Gastrocnemius medialis (tissue), 4 donors: ENCODE results near the gene METTL17. TPM values are rescaled to one million over a fixed set of nuclear protein-coding genes. Genes with fewer than 3 reads are reported as not detected.

Experiments used
- ATAC-seq, 2 donors: fragments of 150-250 bp; one replicate each; pipeline ENCODE4 v1.9.1; 2016
- DNase-seq, 2 donors: peaks; one replicate each; pipeline ENCODE4 v3.0.0-alpha.2; 2019
- H3K27ac ChIP-seq, 4 donors: fragments of 200-600 bp; sonication (generic); 1 replicate in 1 of 4; 2 replicates in 3 of 4; pipeline ENCODE4 v1.5.1; 2016 to 2018; ENCODE audit warnings: mild to moderate bottlenecking in 2 of 4, moderate library complexity in 1 of 4
- H3K27me3 ChIP-seq, 3 donors: fragments of 200-600 bp; sonication (generic) in 2 of 3; 1 replicate in 1 of 3; 2 replicates in 2 of 3; pipeline versions ENCODE4 v1.5.1 to v1.6.0; 2016 to 2019; ENCODE audit warnings: mild to moderate bottlenecking in 1 of 3, moderate library complexity in 1 of 3
- H3K36me3 ChIP-seq, 2 donors: fragments of 200-600 bp; sonication (generic) in 1 of 2; one replicate each; pipeline ENCODE4 v1.5.1; 2017 to 2018
- H3K4me1 ChIP-seq, 2 donors: fragments of 200-600 bp; sonication (generic) in 1 of 2; one replicate each; pipeline ENCODE4 v1.5.1; 2016 to 2017; ENCODE audit warnings: mild to moderate bottlenecking in 2 of 2
- H3K4me3 ChIP-seq, 4 donors: fragments of 200-600 bp; sonication (generic) in 3 of 4; 1 replicate in 1 of 4; 2 replicates in 3 of 4; pipeline ENCODE4 v1.5.1; 2016 to 2019; ENCODE audit warnings: mild to moderate bottlenecking in 2 of 4
- H3K9me3 ChIP-seq, 3 donors: fragments of 200-600 bp; sonication (generic) in 2 of 3; 1 replicate in 1 of 3; 2 replicates in 2 of 3; pipeline ENCODE4 v1.5.1; 2016 to 2019
- CTCF ChIP-seq, 5 experiments: fragments of 450-650 bp in 3 of 5; fragments of 200-600 bp in 2 of 5; sonication (generic) in 2 of 5; IDR thresholded peaks in 4 of 5; conservative IDR thresholded peaks in 1 of 5; 1 replicate in 4 of 5; 2 replicates in 1 of 5; pipeline ENCODE4 v1.5.1; 2016 to 2019; ENCODE audit warnings: antibody characterized with exemption in 5 of 5, mild to moderate bottlenecking in 3 of 5, moderate library complexity in 3 of 5
- POLR2A ChIP-seq, 2 donors: fragments of 450-650 bp; IDR thresholded peaks; one replicate each; pipeline ENCODE4 v1.6.1; 2017; ENCODE audit warnings: antibody characterized with exemption in 2 of 2, mild to moderate bottlenecking in 2 of 2, moderate library complexity in 2 of 2
- in situ Hi-C, 4 donors: fragments of 200-750 bp; cut with MboI; loops; one replicate each; pipeline versions ENCODE4 v1.15.0 to v1.8.0; 2017; ENCODE audit warnings: low sequenced_read_pairs in 4 of 4
- intact Hi-C: fragments of 100-400 bp; cut with DNase I; formaldehyde crosslinking; loops from one replicate; pipeline ENCODE4 v1.15.1; 2023; ENCODE audit warnings: low total_unique reads
- total RNA-seq, 4 donors: library from RNA; depleted of rRNA; stranded (reverse); fragments of >200 nt; gene quantifications; one replicate each; pipeline versions ENCODE4 v1.1.0 to v1.2.3, GENCODE V29; 2016

The METTL17 gene
- total RNA-seq, 4 donors from 2014 or later = 33.9 to 69.5 (median 50.8) TPM

- intact Hi-C loops = no loop called here
- Histone ChIP-seq H3K4me1 (peaks cover 19 to 47% of the 10 kb centered on the region in 2 donors), H3K36me3 (no peaks in the 10 kb centered on the region), H3K9me3 (no peaks in the 10 kb centered on the region), H3K4me3 (no peak overlapping the region), H3K27me3 (no peaks in the 10 kb centered on the region), H3K27ac (peak overlapping the region in 3 of 4 donors; percentile 48 to 55 (median 52))
- TF ChIP-seq CTCF (IDR thresholded peaks at IDR 0.05 in 4 of 5, conservative IDR thresholded peaks at IDR 0.05 in 1 of 5) = no peak
- TF ChIP-seq POLR2A (IDR thresholded peaks at IDR 0.05) = no peak
- DNase-seq (peak in 1 of 2 donors; percentile 73), ATAC-seq (peak; percentile 64 to 71)
- in situ Hi-C loops = loop anchor here in 1 of 4 donors (25.0 kb wide), 1 partner anchor 570 kb away; the partner anchor contains the start of genes APEX1, OSGEP, PIP4P1 and PNP
Observed at GRCh38 chr14:21032326-21033132, 42.7 kb downstream of the METTL17 start.

- intact Hi-C loops = no loop called here
- H3K36me3 ChIP-seq = no peaks in the 10 kb centered on the region
- no peaks in the 10 kb centered on the region for H3K9me3 ChIP-seq
- TF ChIP-seq CTCF (IDR thresholded peaks at IDR 0.05 in 4 of 5, conservative IDR thresholded peaks at IDR 0.05 in 1 of 5) (no peak), POLR2A (IDR thresholded peaks at IDR 0.05) (no peak)
- H3K27ac ChIP-seq = peak overlapping the region in 3 of 4 donors; percentile 48 to 55 (median 52)
- ATAC-seq = no peak
- H3K4me1 ChIP-seq = peaks cover 20 to 48% of the 10 kb centered on the region in 2 donors
- DNase-seq = no peak
- H3K4me3 ChIP-seq = no peak overlapping the region
- in situ Hi-C loops = loop anchor here in 1 of 4 donors (25.0 kb wide), 1 partner anchor 571 kb away; the partner anchor contains the start of genes APEX1, OSGEP, PIP4P1 and PNP
- H3K27me3 ChIP-seq = no peaks in the 10 kb centered on the region
Observed at GRCh38 chr14:21033133-21033698, 43.4 kb downstream of the METTL17 start.

GRCh38 chr14:21034707-21035106 lies 44.9 kb downstream of the METTL17 start, which contains the start of gene RNASE13:
TSS of gene RNASE13 (minus strand) at chr14:21034807. CDS start at chr14:21034288, 519 bp downstream.
- Histone ChIP-seq H3K36me3 (no peaks in the 10 kb centered on the region), H3K9me3 (no peaks in the 10 kb centered on the region), H3K4me1 (peaks cover 29 to 57% of the 10 kb centered on the region in 2 donors), H3K4me3 (no peak within 1 kb of the TSS), H3K27me3 (no peaks in the 10 kb centered on the region), H3K27ac (peak within 1 kb of the TSS in 3 of 4 donors; percentile 23 to 83 (median 35))
- TF ChIP-seq POLR2A (IDR thresholded peaks at IDR 0.05) (no peak), CTCF (IDR thresholded peaks at IDR 0.05 in 4 of 5, conservative IDR thresholded peaks at IDR 0.05 in 1 of 5) (no peak)
- intact Hi-C loops = no loop called here
- no peak for ATAC-seq
- no peak for DNase-seq
- in situ Hi-C loops = loop anchor here in 1 of 4 donors (25.0 kb wide), 1 partner anchor 572 kb away; the partner anchor contains the start of genes APEX1, OSGEP, PIP4P1 and PNP

GRCh38 chr14:21036751-21037150 lies 47.0 kb downstream of the METTL17 start:
- peak overlapping the region; percentile 64 to 91 (median 83) for H3K27ac ChIP-seq
- no peak for ATAC-seq
- peaks cover 46 to 67% of the 10 kb centered on the region in 2 donors for H3K4me1 ChIP-seq
- no peaks in the 10 kb centered on the region for H3K27me3 ChIP-seq
- intact Hi-C loops (no loop called here), in situ Hi-C loops (loop anchor here in 1 of 4 donors (25.0 kb wide), 1 partner anchor 574 kb away; the partner anchor contains the start of genes APEX1, OSGEP, PIP4P1 and PNP)
- no peaks in the 10 kb centered on the region for H3K9me3 ChIP-seq
- TF ChIP-seq POLR2A (IDR thresholded peaks at IDR 0.05) (no peak), CTCF (IDR thresholded peaks at IDR 0.05 in 4 of 5, conservative IDR thresholded peaks at IDR 0.05 in 1 of 5) (no peak)
- no peak overlapping the region for H3K4me3 ChIP-seq
- peak in 1 of 2 donors; percentile 61 for DNase-seq
- H3K36me3 ChIP-seq = no peaks in the 10 kb centered on the region
